Renal pelvis (tissue), 4 donors: ENCODE data around the gene CCR4. TPM values are rescaled to one million over a fixed set of nuclear protein-coding genes. Genes with fewer than 3 reads are reported as not detected.
A peak's percentile ranks its signal among the peaks of the same experiment; 100 is the strongest.
"Not testable (repeated sequence)": the region's sequence is repeated elsewhere in the genome, so short reads cannot be mapped to it uniquely, and the experiment has no call there.

Experiments
- DNase-seq: peaks from one replicate; pipeline ENCODE4 v3.0.0-alpha.2; 2013
- polyA plus RNA-seq, 3 donors: library from polyadenylated mRNA; unstranded; fragments of 120-200 nt; gene quantifications; one replicate each; pipeline ENCODE4 v1.2.1, GENCODE V29; 2013; ENCODE audit not compliant: insufficient read length in 3 of 3

The CCR4 gene
- polyA plus RNA-seq, 3 donors, result 0.14 to 0.28 (median 0.16) TPM

DNA sequence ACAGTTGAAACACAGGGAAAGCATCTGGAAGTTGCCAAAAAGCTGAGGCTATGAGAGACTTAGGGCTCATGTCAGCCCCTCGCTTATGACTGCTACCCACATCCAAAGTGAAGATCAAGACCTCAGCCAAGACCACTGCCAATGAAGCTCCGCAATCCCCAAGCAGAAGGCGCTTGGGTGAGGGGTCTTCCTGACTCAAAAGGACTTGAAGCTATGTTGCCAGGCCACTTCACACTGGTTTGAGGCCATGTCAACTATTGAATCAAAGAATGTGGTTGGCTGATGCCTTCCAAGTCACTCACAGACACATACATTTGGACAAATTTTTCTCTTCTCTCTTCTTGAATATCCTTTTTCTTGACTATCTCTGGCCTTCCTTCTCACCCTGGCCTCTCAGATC is 928 bp upstream of the CCR4 start:
- no peak for DNase-seq

DNA sequence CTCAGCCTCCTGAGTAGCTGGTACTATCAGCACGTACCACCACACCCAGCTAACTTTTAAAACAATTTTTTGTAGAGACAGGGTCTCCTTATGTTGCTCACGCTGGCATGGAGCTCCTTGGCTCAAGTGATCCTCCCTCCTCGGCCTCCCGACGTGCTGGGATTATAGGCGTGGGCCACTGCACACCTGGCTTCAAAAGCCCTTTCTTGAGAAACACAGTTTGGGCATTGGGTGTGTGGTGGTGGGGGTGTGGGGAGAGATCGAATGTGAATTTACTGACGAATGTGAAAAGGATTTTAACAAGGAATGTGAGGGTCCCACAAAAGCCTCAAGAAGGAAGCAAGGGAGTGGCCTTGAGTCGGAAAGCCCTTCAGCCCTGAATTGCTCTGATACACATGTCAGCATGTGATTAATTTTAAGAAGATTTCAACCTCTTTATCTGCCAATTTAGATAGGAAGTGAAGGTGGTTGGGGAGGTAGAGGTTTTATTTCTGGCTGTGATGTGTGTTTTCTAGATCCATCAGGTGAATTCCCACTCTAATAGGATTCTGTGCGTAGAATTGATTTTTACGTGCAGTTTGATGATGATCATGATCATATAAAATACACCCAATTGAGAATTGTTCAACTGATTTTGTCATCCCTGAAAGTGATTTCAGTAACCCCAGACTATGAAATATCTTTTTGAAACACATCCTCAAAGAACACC is 1.1 kb downstream of the CCR4 start:
- DNase-seq, result no peak

DNA sequence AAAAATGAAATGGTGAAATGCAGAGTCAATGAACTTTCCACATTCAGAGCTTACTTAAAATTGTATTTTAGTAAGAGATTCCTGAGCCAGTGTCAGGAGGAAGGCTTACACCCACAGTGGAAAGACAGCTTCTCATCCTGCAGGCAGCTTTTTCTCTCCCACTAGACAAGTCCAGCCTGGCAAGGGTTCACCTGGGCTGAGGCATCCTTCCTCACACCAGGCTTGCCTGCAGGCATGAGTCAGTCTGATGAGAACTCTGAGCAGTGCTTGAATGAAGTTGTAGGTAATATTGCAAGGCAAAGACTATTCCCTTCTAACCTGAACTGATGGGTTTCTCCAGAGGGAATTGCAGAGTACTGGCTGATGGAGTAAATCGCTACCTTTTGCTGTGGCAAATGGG is 3.1 kb downstream of the CCR4 start:
- DNase-seq, result no peak

DNA sequence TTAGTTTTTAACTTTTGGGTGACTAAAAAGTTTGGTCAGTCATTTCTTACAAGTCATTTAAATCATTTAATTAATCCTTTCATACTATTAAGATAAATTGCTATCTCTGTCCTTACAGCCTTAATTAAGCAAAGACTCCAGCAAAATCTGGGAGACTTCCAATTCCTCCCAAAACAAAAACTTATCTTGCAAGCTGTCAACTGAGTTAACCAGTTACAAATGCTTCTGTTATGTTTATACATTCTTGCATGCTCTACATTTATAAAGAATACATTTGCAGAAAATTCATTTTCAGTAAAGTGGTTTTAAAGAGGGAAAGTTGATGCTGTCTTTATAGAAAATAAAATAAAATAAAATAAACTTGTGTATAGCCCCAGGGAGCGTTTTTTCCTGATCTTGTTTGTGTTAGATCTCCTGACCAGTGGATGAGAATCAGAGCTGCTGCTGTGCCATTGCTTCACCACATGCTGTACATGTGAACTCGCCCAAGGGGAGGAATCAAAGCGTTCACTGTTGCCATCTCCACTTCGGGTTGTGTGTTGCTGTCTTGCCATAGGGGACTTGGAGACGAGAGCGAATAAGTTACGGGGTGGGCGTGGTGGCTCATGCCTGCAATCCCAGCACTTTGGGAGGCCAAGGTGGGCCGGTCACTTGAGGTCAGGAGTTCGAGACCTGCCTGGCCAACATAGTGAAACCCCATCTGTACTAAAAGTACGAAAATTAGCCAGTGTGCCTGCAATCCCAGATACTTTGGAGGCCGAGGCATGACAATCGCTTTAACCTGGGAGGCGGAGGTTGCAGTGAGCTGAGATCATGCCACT is 5.5 kb downstream of the CCR4 start:
- DNase-seq, result peak; percentile 41

DNA sequence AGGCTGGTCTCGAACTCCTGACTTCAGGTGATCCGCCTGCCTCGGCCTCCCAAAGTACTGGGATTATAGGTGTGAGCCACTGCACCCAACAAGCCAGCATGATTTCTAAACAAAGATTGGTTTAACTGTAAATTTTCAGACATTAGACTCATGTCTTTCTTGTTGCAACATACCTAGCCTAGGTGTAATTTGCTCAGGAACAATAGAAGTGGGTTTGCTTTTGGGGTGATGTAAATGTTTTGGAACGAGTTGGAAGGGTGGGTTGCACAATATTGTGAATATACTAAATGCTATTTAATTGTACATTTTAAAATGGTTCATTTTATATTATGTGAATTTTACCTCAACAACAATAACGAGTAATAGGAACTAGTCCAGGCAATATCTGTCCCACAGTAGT is 7.1 kb downstream of the CCR4 start:
- DNase-seq, result no peak

DNA sequence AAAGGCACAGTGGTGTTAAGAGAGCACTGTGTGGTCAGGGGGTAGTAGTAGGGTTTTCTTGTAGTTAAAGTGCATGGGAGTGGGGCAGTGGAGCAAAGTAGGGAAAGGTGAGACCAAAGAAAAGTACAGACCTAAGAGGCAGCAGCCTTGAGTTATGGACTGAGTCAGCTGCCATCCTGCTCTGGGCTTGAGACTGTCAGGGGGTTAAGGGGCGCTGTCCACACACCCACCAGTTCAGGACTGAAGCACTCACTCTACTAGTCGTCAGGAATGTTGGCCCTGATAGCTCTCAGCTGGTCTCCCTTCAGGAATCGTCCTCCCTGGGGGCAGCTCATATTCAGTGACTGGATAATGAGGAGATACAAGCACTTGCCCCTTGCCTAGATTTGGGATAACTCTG is 7.9 kb downstream of the CCR4 start:
- no peak for DNase-seq

DNA sequence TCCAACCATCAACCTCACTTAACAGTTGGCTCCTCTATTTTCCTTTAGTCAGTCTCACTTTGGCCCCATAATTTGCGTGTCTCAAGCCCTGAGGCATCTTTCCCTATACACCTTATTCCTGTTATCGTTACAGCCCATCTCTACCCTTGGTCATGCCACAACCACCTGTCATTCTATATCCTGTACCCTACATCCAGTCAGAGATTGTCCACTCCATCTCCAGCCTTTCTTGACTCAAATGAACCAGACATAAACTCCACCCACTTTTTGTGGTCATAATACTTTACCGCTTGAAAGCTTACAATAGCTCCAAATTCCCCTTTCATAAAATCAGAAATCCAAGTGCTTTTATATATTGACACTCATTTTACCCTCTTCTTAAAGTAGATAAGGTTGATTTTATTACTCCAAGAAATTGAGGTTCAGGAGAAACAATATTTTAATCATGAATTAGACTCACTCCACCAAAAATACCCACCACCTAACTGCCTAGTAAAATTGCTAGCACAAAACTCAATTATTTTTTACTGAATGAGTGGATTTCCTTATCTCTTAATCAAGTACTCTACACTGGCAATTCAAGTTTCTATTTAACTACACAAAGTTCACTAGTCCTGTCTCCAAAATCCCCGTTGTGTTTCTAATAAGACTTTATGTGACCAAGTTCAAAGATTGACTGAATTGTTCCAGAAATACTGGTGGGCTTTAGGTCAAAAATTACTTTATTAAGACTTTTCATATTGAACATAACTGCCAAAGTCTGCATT is 9.1 kb downstream of the CCR4 start:
- no peak for DNase-seq

DNA sequence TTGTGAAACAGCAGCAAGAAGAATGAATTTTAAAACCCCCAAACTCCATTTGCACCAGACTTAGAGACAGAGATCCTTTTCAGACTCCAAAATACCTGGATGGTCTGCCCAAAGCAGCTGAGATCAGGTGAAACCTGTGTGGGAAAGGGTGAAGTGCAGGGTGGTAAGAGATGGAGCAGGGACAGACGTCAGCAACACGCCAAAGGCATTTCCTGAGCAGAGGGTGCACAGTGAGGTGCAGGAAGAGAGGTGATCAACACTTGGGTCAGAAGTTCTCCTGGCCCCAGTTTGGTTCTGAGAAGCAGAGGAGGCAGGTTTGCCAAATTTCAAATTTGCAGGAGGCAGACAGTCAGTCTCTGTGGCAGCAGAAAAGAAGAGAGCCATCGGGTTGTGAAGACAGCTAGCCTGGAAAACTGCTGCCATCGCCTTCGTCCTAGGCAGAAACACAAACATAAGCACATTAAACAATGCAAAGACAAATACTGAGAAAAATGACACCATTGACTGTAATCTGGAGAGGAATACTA is 9.8 kb downstream of the CCR4 start:
- DNase-seq, result no peak

DNA sequence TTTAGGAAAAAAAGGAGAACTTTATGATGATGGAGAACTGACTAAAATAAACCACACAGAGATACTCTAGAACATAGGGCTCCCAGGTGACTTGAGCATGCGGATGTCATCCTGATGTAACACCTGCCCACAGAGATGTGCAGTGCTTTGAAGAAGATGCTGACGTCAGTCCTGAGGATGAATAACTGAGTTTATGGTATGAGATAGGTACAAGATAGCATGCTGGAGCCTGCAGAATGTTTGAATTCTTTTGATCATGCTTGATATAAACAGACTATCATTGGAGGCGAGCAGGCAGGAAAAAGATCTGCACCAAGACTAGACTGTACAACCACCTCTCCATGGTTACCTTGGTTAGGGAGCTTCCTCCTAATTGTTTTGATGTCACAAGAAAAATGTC is 12.4 kb downstream of the CCR4 start:
- no peak for DNase-seq

DNA sequence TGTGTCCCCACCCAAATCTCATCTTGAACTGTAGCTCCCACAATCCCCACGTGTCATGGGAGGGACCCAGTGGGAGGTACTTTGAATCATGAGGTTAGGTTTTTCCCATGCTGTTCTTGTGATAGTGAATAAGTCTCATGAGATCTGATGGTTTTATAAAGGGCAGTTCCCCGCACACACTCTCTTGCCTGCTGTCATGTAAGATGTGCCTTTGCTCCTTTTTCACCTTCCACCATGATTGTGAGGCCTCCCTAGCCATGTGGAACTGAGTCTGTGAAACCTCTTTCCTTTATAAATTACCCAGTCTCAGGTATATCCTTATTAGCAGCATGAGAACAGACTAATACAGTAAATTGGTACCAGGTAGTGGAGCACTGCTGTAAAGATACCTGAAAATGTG is 13.3 kb downstream of the CCR4 start:
- DNase-seq, result not testable (repeated sequence)

DNA sequence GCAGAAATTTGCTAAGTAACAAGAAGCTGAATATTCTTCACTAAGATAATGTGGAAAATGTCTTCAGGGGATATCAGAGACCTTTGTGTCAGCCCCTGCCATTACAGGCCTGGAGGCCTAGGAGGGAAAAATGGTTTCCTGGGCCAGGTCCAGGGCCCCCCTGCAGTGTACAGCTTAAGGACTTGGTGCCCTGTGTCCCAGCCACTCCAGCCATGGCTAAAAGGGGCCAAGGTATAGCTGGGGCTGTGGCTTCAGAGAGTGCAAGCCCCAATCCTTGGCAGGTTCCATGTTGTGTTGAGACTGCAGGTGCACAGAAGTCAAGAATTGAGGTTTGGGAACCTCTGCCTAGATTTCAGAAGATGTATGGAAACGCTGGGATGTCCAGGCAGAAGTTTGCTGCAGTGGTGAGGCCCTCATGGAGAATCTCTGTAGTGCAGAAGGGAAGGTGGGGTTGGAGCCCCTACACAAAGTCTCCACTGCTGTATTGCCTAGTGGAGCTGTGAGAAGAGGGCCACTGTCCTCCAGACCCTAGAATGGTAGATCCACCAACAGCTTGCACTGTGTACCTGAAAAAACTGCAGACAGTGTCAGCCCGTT is 14.3 kb downstream of the CCR4 start:
- DNase-seq, result not testable (repeated sequence)

DNA sequence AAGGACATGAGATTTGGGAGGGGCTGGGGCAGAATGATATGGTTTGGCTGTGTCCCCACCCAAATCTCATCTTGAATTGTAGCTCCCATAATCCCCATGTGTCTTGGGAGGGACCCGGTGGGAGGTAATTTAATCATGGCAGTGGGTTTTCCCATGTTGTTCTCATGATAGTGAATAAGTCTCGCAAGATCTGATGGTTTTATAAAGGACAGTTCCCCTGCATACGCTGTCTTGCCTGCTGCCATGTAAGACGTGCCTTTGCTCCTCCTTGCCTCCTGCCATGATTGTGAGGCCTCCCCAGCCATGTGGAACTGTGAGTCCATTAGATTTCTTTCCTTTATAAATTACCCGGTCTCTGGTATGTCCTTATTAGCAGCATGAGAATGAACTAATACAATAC is 15.2 kb downstream of the CCR4 start:
- not testable (repeated sequence) for DNase-seq

DNA sequence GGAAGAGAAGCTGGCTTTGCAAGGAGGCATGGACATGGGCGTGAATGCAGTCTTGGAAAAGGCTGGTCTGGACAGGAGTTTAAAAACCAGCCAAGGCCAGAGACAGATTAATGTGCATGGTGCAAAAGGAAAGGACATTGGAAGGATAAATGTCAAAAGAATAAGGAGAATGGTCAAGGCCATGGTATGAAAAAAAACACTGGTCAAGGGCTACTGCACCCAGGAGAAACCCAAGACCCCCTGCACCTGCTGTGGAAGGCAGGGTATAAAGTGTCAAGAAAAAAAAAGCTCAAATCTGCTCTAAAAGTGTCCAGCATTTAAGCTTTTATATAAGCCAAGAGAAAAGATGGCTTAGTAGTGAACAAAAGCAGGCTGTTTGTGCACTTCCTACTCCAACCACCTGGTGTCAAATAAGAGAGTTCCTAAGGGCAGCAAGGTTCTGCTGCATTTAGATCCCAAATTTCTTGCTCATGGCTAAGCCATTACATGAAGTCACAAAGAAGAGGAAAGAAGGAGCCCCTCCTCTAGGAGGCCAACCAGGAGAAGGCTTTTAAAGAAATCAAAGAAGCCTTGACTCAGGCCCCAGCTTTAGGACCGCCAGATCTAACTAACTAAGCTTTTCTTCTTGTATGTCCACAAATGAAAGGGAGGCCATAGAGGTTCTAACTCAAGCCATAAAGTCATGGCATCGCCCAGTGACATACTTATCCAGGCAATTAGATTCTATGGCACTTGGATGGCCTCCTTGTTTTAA is 16.9 kb downstream of the CCR4 start:
- DNase-seq, result peak; percentile 24

DNA sequence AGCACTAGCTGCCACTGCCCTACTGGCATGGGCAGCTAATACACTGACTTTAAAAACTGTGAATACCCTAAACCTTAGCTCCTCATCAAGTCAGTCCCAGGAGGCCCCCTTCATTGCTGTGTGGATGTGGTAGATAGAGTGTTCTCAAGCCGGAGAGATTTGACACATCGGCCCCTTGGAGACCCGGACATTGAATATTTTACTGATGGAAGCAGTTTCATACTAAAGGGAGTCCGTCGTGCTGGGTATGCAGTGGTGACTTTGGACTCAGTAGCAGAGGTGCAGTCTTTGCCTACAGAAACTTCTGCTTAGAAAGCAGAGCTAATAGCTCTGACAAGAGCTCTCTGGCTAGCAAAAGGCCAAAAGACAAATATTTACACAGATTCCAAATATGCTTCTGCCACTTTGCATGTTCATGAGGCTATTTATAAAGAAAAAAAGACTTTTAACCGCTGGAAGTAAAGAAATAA is 17.5 kb downstream of the CCR4 start:
- DNase-seq, result no peak

DNA sequence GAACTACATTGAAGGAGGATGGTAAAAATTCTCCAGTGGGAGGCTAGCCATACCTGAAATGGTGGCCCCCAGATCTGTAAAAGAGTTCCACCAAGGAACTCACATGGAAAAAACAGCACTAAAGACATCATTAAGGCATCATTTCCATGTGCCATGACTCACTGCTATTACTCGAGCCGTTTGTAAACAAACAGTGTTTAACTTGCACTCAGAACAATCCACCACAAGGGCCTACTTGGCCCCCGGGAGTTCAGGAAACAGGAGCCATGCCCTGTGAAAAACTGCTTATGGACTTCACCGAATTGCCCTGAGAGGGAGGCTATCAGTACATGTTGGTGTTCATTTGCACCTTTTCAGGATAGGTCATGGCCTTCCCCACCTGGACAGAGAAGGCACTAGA is 18.2 kb downstream of the CCR4 start:
- DNase-seq, result no peak

DNA sequence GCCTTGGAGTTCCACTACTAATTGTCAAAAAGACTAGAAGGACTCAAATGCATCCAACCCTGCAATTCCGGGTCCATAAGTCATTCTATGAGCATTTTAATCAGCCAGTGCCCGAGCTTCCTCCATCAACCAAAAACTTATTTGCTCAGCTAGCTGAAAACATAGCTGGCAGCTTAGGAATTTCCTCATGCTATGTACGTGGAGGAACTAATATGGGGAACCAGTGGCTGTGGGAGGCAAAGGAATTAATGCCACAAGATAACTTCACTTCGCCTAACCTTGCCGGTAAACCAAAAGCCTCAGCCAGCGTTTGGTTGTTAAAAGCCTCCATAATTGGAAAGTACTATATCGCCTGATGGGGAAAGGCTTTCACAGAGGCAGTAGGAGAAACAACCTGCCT is 19.8 kb downstream of the CCR4 start:
- not testable (repeated sequence) for DNase-seq

DNA sequence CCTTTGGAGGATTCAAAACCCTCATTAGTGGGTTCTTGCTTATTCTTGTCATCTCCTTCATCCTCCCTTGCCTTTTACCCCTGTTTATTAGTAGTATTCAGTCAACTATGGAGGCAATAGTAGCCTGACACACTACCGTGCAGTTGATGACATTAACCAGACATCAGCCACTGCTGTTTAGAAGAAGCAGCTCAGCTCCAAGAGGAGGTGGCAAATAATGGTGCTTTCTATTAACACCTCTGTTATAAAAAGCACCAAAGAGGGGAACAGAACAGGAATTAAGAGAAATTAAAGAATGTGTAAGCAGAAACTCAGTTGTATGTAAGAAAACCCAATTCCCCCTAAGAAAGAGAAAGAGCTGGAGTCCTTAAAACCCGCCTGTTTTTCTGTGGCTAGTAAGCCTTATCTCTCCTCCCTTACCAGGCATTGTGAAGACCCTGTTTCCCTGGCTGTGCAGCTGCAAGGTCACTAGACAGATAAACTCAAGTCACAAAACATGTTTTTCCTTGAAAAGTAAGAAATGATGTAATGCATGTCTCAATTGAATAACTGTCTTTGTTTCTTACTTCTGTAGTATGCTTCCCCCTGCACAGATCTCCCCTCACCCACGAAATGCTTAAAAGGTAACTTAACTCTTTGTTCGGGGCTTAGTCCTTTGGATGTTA is 21.2 kb downstream of the CCR4 start:
- no peak for DNase-seq

DNA sequence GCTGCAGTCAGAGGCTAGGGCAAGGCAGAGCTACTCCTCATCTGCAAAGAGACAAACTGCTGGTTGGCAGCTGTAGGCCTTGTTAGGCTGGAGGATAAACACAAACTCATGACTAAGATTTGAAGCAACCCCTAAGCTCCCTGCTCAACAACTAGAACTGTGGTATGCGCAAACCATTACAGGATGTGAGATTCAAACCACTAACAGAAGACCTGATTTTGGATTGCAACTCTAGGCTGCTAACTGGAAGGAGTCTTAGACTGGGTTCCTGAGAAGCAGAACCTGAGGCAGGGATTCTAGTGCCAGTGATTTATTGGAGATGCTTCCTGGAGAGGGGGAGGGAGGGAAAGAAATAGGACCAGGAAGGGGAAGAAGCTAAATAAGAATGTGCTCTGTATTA is 22.5 kb downstream of the CCR4 start:
- DNase-seq, result no peak

DNA sequence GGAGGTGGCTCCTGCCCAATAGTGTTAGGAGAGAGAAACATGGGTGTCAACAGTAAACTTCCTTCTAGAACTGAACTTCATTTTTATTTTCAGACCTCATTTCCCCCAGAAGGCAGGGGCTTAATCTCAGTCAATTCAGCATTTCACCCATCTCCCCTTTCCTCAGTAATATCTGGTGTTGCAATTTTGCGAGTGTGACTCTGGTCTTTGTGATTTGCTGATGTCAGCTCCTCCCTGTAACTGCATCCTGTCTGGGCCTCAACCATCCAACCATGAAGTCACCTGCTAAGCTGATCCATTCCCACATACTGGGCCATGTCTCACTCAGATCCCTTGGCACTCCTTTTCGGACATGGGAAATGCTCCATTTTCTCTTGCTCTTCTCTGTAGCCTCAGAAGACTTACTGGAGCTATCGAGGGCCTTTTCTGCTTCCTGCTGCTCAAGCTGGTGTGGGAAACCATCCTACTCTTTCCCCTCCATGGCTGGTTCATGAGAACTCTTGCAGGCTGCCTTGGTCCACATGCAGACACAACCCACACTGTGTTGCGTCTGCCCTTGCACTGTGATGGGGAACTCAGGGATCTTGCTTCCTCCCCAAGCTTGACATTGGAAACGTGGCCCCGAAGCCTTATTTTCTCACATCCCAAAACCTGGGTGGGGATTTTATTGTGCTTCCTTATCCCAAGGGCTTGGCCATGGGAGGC is 24.6 kb downstream of the CCR4 start:
- no peak for DNase-seq

DNA sequence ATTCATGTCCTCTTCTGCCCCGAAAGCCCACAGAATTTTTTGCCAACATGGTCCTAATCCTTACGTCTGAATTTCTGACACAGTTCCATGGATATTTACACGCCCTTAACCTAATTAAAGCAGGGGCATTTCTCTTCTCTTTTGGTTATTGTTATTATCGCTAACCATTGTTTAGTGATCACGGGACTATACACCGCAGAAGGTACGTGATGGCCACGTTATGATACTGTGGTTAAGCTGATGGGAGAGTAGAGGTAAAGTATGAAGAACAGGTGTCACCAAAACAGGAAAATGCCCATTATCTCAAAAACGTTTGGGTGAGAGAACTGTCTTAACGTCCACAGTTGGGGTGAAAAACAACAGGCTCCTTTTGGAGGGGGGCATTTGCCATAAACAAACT is 26.4 kb downstream of the CCR4 start:
- no peak for DNase-seq
